SU-DHL-6 (cell line): ENCODE results near the gene CRYBA4.

Experiments
- CTCF ChIP-seq: fragments of 200-600 bp; sonication (generic); IDR thresholded peaks from one replicate; pipeline ENCODE4 v1.5.1; 2017; ENCODE audit warnings: antibody characterized with exemption, mild to moderate bottlenecking, low read length, moderate library complexity; ENCODE audit not compliant: insufficient read depth, poor library complexity, severe bottlenecking
- EZH2phosphoT487 ChIP-seq: fragments of 200-600 bp; sonication (generic), shearing (Covaris generic); conservative IDR thresholded peaks from 2 replicates; pipeline ENCODE4 v1.6.1; 2018; ENCODE audit warnings: mild to moderate bottlenecking, antibody characterized with exemption, low read length, moderate library complexity, mixed read lengths

DNA sequence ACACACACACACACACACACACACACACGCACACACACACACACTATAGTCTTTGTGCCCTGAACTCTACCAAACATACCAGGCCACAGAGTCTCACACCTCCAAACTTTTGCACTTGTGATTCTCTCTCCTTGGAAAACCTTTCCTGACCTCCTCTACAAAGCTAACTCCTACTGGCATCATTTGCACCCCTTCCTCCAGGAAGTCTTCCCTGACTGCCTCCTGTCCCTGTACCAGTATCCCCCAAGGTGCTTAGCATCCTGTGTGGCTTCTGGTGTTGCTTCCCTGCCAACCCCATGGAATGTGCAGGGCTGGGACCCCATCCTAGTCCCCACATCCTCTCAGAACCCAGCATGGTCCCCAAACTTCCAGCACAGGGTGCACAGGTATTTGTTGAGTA, 40.7 kb upstream of the CRYBA4 start:
- TF ChIP-seq CTCF = no peak
- no peak for TF ChIP-seq EZH2phosphoT487
